Measurements from ENCODE around the gene CRISP1.
"Not testable (repeated sequence)": the region's sequence is repeated elsewhere in the genome, so short reads cannot be mapped to it uniquely, and the experiment has no call there.

CRISP1 gene

GRCh38 chr6:49839957-49840356 is 26.4 kb downstream of the CRISP1 start:
- no peak for DNase-seq (ENCODE audit: low read depth)

- no peak for DNase-seq (ENCODE audit: low read depth)
Observed at GRCh38 chr6:49839162-49839561, 27.2 kb downstream of the CRISP1 start.

- no peak for DNase-seq (ENCODE audit: low read depth)
Observed at GRCh38 chr6:49835140-49835539, 31.2 kb downstream of the CRISP1 start.

- DNase-seq (ENCODE audit: low read depth), result no peak
Observed at GRCh38 chr6:49833386-49833785, 32.9 kb downstream of the CRISP1 start.

GRCh38 chr6:49826743-49827406 is 39.5 kb downstream of the CRISP1 start:
- no peak for DNase-seq (ENCODE audit: low read depth)

- no peak for DNase-seq (ENCODE audit: low read depth)
Observed at GRCh38 chr6:49815166-49815565, 51.2 kb downstream of the CRISP1 start.

- DNase-seq (ENCODE audit: low read depth), result no peak
Observed at GRCh38 chr6:49813248-49813647, 53.1 kb downstream of the CRISP1 start.

- no peak for DNase-seq (ENCODE audit: low read depth)
Observed at GRCh38 chr6:49806145-49806544, 60.2 kb downstream of the CRISP1 start.

GRCh38 chr6:49805246-49805645 is 61.1 kb downstream of the CRISP1 start:
- no peak for DNase-seq (ENCODE audit: low read depth)

- DNase-seq (ENCODE audit: low read depth), result no peak
Observed at GRCh38 chr6:49801525-49801924, 64.8 kb downstream of the CRISP1 start.

- DNase-seq (ENCODE audit: low read depth), result no peak
Observed at GRCh38 chr6:49799090-49799489, 67.2 kb downstream of the CRISP1 start.

- DNase-seq (ENCODE audit: low read depth), result not testable (repeated sequence)
Observed at GRCh38 chr6:49796842-49797455, 69.4 kb downstream of the CRISP1 start.

- DNase-seq (ENCODE audit: low read depth), result no peak
Observed at GRCh38 chr6:49790341-49790740, 76.0 kb downstream of the CRISP1 start.

- no peak for DNase-seq (ENCODE audit: low read depth)
Observed at GRCh38 chr6:49787176-49787575, 79.2 kb downstream of the CRISP1 start, which contains the start of gene PGK2. Gene PGK2 (minus strand): TSS chr6:49787285. CDS start chr6:49787187, 98 bp downstream.

- DNase-seq (ENCODE audit: low read depth), result no peak
Observed at GRCh38 chr6:49784272-49784671, 82.1 kb downstream of the CRISP1 start.
